Measurements from ENCODE around the gene DMRTB1. TPM values are rescaled to one million over a fixed set of nuclear protein-coding genes. Genes with fewer than 3 reads are reported as not detected.
"Not testable (repeated sequence)": the region's sequence is repeated elsewhere in the genome, so short reads cannot be mapped to it uniquely, and the experiment has no call there.

DMRTB1 gene
- total RNA-seq, 1 donor from 2014 or later = not detected

- DNase-seq (ENCODE audit: low spot score) = no peak
- intact Hi-C loops (cut with DNase I) = no loop called here
These were observed 26.6 kb upstream of the DMRTB1 start for GRCh38 chr1:53432611-53433010.

GRCh38 chr1:53434405-53435007 lies 24.7 kb upstream of the DMRTB1 start:
- DNase-seq (ENCODE audit: low spot score); intact Hi-C loops (cut with DNase I): not testable (repeated sequence)

GRCh38 chr1:53435151-53435550 lies 24.0 kb upstream of the DMRTB1 start:
- no peak for DNase-seq (ENCODE audit: low spot score)
- intact Hi-C loops (cut with DNase I) = no loop called here

GRCh38 chr1:53438427-53439336 lies 20.5 kb upstream of the DMRTB1 start:
- intact Hi-C loops (cut with DNase I) = no loop called here
- no peak for DNase-seq (ENCODE audit: low spot score)

GRCh38 chr1:53439337-53440207 lies 19.6 kb upstream of the DMRTB1 start:
- intact Hi-C loops (cut with DNase I) = no loop called here
- no peak for DNase-seq (ENCODE audit: low spot score)

- intact Hi-C loops (cut with DNase I) = no loop called here
- no peak for DNase-seq (ENCODE audit: low spot score)
These were observed 18.6 kb upstream of the DMRTB1 start for GRCh38 chr1:53440633-53441032.

GRCh38 chr1:53442299-53442698 lies 16.9 kb upstream of the DMRTB1 start:
- intact Hi-C loops (cut with DNase I) = no loop called here
- DNase-seq (ENCODE audit: low spot score) = no peak

GRCh38 chr1:53446051-53446450 lies 13.1 kb upstream of the DMRTB1 start:
- DNase-seq (ENCODE audit: low spot score) = no peak
- intact Hi-C loops (cut with DNase I) = no loop called here

GRCh38 chr1:53447413-53447812 lies 11.8 kb upstream of the DMRTB1 start:
- intact Hi-C loops (cut with DNase I) = no loop called here
- no peak for DNase-seq (ENCODE audit: low spot score)

GRCh38 chr1:53448241-53448841 lies 10.9 kb upstream of the DMRTB1 start:
- DNase-seq (ENCODE audit: low spot score) = no peak
- intact Hi-C loops (cut with DNase I) = no loop called here

GRCh38 chr1:53449021-53449420 lies 10.2 kb upstream of the DMRTB1 start:
- DNase-seq (ENCODE audit: low spot score) = no peak
- intact Hi-C loops (cut with DNase I) = no loop called here

- no peak for DNase-seq (ENCODE audit: low spot score)
- intact Hi-C loops (cut with DNase I) = no loop called here
These were observed 9.5 kb upstream of the DMRTB1 start for GRCh38 chr1:53449693-53450092.

- no peak for DNase-seq (ENCODE audit: low spot score)
- intact Hi-C loops (cut with DNase I) = no loop called here
These were observed 9.0 kb upstream of the DMRTB1 start for GRCh38 chr1:53450225-53450624.

GRCh38 chr1:53454019-53454418 lies 5.2 kb upstream of the DMRTB1 start:
- no peak for DNase-seq (ENCODE audit: low spot score)
- intact Hi-C loops (cut with DNase I) = no loop called here

- DNase-seq (ENCODE audit: low spot score) = no peak
- intact Hi-C loops (cut with DNase I) = no loop called here
These were observed 3.7 kb upstream of the DMRTB1 start for GRCh38 chr1:53455364-53455991.

GRCh38 chr1:53458634-53459033 lies 565 bp upstream of the DMRTB1 start:
- DNase-seq (ENCODE audit: low spot score) = no peak
- intact Hi-C loops (cut with DNase I) = no loop called here

- intact Hi-C loops (cut with DNase I) = no loop called here
- no peak for DNase-seq (ENCODE audit: low spot score)
These were observed 1.0 kb downstream of the DMRTB1 start for GRCh38 chr1:53460211-53460634.

GRCh38 chr1:53460666-53461322 lies 1.6 kb downstream of the DMRTB1 start:
- intact Hi-C loops (cut with DNase I) = no loop called here
- DNase-seq (ENCODE audit: low spot score) = no peak

Data from cardiac septum (tissue), 1 donor.